Gastrocnemius medialis (tissue), 4 donors: ENCODE data around the gene HINFP.

Experiments used
- POLR2A ChIP-seq, 2 donors: fragments of 450-650 bp; IDR thresholded peaks; one replicate each; pipeline ENCODE4 v1.6.1; 2017; ENCODE audit warnings: antibody characterized with exemption in 2 of 2, mild to moderate bottlenecking in 2 of 2, moderate library complexity in 2 of 2
- TF ChIP-seq, protein P1 (sequence below), 5 experiments: fragments of 450-650 bp in 3 of 5; fragments of 200-600 bp in 2 of 5; sonication (generic) in 2 of 5; IDR thresholded peaks in 4 of 5; conservative IDR thresholded peaks in 1 of 5; 1 replicate in 4 of 5; 2 replicates in 1 of 5; pipeline ENCODE4 v1.5.1; 2016 to 2019; ENCODE audit warnings: antibody characterized with exemption in 5 of 5, mild to moderate bottlenecking in 3 of 5, moderate library complexity in 3 of 5

DNA sequence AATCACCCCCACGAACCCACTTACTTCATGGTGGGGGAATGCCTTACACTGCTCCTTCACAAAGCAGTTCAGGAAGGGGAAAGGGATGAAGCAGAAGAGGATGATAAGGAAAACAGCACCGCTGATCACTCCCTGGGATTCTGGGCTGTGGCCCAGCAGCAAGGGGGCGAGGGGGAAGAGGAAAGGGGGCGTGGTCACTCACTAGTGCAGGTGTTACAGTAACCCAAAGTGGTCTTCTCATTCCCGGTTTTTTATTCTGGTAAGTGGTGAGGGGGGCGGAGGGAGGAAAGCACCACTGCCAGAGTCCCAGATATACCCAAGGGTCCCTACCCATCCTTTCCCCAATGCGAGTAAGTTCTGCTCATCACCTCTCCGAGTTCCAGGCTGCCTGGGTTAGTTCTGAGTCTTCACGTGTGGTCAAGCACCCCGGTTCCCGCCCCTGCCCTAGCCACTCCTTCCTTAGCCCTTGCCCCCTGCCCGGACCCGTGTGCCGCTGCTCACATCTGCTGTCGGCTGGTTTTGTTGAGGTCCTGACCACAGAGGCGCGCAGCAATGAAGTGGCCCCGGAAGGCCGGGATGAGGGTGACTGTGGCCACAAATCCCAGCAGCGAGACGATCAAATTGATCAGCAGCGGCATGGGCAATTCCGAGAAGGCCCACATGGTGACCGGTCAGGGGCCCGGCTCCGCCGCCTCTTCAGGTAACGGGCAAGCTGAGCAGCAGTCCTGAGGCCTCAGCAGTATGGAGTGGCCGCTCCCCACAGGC is 20.2 kb upstream of the HINFP start:
- TF ChIP-seq, protein P1, sequence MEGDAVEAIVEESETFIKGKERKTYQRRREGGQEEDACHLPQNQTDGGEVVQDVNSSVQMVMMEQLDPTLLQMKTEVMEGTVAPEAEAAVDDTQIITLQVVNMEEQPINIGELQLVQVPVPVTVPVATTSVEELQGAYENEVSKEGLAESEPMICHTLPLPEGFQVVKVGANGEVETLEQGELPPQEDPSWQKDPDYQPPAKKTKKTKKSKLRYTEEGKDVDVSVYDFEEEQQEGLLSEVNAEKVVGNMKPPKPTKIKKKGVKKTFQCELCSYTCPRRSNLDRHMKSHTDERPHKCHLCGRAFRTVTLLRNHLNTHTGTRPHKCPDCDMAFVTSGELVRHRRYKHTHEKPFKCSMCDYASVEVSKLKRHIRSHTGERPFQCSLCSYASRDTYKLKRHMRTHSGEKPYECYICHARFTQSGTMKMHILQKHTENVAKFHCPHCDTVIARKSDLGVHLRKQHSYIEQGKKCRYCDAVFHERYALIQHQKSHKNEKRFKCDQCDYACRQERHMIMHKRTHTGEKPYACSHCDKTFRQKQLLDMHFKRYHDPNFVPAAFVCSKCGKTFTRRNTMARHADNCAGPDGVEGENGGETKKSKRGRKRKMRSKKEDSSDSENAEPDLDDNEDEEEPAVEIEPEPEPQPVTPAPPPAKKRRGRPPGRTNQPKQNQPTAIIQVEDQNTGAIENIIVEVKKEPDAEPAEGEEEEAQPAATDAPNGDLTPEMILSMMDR (IDR thresholded peaks at IDR 0.05 in 4 of 5, conservative IDR thresholded peaks at IDR 0.05 in 1 of 5): peak in 2 of 5 experiments; percentile 16 to 17
- no peak for TF ChIP-seq POLR2A (IDR thresholded peaks at IDR 0.05)
